D721Med (cell line): ENCODE measurements around the gene TNS1.

Experiments
- DNase-seq: peaks from one replicate; pipeline ENCODE4 v3.0.0; 2011; ENCODE audit warnings: low spot score; ENCODE audit not compliant: insufficient read length
- FAIRE-seq: peaks from 2 replicates; lab custom pipeline; 2011; peaks lifted over from hg19 to GRCh38; lab: Jason Lieb, UNC
- TF ChIP-seq, protein P1 (sequence below): IDR thresholded peaks from 2 replicates; pipeline ENCODE4 v1.5.1; 2012; ENCODE audit warnings: mild to moderate bottlenecking, control low read depth; ENCODE audit not compliant: insufficient read depth; ENCODE audit errors: missing control alignments

The TNS1 gene

DNA sequence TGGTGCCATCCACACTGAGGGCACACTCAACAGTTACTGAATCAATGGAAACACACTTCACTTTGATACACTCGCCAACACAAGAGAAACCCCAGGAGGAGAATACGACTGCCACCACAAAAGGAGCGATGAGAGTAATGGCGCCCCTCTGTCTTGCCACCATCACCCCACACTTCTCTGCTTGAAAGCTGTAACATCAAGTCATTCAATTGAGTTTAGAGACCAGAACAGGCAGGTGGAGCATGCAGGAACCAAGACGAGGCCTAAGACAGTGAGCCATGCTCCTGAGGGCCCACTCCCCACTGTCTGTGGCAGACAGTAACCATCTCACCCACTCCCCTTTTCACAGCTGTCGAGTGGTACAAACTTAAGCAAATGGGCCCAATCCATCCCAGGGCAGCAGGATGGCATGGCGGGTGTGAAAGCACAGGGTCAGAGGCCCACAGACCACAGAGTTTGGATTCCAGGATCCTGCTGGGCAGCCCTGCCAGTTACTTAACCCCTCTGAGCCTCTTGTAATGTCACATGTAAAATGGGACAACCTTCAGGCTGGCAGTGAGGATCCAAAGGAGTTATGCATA is 101.9 kb downstream of the TNS1 start:
- TF ChIP-seq, protein P1, sequence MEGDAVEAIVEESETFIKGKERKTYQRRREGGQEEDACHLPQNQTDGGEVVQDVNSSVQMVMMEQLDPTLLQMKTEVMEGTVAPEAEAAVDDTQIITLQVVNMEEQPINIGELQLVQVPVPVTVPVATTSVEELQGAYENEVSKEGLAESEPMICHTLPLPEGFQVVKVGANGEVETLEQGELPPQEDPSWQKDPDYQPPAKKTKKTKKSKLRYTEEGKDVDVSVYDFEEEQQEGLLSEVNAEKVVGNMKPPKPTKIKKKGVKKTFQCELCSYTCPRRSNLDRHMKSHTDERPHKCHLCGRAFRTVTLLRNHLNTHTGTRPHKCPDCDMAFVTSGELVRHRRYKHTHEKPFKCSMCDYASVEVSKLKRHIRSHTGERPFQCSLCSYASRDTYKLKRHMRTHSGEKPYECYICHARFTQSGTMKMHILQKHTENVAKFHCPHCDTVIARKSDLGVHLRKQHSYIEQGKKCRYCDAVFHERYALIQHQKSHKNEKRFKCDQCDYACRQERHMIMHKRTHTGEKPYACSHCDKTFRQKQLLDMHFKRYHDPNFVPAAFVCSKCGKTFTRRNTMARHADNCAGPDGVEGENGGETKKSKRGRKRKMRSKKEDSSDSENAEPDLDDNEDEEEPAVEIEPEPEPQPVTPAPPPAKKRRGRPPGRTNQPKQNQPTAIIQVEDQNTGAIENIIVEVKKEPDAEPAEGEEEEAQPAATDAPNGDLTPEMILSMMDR = no peak
- DNase-seq = no peak
- FAIRE-seq = no peak

DNA sequence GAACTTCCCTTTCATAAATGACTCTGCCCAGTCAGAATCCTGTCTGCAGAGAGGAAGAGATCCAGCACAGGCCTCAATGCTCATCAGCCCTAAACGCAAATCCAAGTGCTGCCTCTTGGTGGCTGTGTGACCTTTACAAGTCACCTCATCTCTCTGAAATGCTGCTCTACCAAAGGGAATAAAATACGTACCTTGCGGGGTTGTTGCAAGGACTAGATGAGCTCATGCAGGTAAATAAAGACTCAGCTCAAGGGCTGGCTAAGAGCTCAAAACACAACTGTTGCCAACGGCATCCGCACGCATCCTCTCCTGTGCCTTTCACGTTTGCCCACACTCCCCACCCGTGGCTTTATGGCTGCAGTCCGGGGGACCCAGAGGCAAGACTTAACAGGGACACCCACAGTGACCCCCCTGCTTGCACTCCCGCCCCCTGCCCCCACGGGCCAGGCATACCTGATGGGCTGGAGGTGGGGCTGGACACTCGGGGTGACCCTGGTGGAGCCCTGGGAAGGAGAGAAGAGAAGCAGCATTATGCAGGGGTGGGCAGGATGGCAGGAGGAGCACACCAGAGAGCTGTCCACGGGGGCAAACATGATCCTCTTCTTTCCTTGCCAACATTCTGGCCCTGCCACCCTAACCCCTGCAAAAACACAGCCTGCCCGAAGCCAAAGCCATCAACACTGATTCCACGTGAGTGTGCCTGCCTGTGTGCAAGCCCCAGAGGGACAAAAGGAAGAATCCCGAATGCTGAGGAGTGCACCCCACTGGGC is 102.6 kb downstream of the TNS1 start:
- TF ChIP-seq, protein P1 = no peak
- no peak for DNase-seq

DNA sequence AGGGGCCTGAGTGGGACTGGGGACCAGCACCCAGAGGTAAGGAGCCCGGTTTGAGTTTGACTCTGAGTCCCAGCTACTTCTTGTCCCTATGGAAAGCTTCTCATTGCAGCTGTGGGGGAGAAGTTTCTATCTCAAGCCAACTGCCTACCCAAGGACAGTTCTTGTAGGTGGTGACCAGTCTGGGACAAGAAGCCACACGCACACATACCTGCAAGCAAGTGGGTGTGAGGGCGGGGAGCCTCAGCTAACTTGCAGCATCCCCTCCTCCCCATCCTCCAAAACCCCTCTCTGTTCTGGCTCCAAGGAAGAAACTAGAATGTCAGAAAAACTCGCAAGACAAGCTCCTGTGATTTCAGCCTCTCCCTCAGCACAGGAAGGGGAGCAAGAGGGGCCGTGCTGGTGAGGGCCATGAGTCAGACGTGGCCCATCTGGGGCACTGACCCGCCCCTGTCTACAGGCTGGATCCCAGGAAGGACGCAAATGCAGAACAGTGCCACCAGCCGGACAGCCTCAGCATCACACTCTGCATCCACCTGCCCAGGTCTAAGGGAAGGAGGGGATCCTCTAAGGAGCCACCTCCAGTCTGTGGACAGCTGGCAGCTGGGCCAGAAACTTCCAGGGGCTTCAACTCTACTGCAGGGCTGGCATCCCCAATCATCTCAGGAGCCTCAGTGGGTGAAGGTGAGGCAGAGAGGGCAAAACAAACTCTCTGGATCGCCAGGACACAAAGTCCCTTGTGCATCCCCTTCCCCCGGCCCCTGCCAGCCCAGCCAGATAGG is 103.4 kb downstream of the TNS1 start:
- no peak for FAIRE-seq

More for the DNA sequence above, 102.6 kb downstream of the TNS1 start:
- no peak for FAIRE-seq

DNA sequence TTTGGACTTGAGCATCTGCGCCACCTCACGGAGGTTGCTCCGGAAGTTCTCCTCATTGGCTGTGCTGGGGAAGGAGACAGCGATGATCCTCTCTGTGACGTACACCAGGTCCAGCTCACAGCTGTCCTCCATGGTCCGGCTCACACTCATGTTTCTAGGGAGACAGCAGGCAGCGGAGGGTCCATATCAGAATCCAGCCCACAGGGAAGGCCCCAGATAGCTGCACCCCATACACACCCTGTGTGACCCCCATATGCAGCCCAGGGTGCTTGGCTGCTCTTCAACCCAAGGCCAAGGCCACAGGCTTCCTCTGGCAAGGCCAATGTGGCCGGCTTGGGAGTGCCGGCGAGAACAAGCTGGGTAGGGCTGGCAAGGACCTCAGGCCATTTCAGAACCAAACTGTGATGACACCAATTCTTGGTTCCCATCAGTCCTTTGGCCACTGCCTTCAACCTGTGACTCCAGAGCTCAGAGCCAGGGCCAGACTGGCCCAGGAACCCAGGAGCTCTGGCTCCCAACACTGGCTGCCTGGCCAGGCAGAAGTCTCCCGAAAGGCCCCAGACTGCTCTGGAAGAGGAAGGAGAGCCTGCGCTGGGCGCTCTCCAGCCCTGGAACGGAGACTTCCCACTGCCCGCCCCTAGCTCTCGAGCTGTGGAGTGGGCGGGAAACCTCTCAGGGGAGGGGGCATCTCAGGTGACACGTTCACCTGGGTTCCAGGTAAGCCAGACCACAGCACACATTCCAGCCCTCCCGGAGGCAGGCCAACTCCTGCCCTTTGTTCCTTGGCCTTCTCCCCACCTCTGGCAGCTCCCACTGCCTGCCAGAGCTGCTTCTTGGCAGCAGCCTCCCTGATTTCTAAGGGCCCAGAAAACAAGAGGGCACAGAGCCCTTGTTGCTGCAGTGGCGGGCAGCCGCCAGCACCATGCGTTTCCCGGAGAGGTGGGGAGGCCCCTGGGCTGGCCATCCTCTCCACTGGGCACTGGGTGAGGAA is 104.7 kb downstream of the TNS1 start:
- TF ChIP-seq, protein P1 = no peak
- DNase-seq (no peak), FAIRE-seq (no peak)

More for the DNA sequence above, 103.4 kb downstream of the TNS1 start:
- no peak for DNase-seq
- TF ChIP-seq, protein P1 = peak; percentile 30

DNA sequence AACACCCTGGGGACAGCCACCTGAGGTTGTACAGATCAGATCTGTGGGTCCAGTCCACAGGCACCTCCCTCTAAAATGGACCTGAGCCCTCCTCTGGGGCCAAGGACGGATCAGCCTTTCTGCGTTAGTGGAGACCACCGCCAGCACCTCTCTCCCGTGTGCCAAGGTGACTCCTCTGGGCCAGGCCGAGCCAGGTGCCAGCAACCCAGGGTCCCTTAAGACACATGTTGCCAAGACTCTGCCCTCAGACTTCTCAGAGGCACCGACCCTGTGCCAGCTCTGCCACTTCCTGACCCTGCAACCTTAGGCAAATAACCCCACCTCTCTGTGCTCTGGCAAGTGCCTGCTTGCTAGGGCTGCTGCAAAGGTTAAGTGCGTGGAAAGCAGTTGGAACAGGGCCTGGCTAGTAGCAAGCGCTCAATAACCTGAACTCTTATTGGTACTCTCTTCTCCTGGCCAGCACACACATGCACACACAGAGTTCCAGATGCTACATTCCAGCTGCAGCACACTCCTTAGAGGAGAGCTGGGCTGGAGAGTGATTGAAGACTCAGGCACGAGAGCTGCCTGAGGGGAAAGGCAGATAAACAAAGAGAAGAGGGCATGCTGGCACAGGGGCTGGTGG is 105.6 kb downstream of the TNS1 start:
- TF ChIP-seq, protein P1 = no peak
- FAIRE-seq (no peak), DNase-seq (no peak)

DNA sequence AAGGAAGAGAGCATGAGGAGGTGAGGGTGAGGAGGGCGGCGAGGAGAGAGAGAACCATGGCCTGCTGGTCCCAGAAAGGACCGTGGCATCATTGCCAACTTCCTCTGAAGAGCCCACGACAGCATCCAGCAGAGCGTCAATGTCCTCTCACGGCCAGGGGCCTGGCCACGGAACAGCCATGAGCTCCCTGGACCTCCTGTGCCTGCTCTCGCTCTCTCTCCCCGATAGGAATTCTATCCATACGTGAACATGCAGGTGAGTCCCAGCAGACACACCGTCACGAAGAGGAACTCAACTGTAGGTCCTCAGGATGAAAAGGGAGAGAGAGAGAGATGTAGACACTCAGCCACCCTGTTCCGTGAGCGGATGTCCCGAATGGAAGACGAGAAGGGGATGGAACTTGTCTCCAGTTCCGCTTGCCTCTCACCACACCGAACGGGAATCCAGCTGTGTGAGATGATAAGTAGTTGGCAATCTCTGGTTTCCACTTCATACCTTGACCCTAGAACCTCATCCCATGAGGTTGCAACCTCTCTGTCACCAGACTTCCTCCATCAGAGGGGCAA is 107.6 kb downstream of the TNS1 start:
- TF ChIP-seq, protein P1 = no peak
- no peak for DNase-seq
- no peak for FAIRE-seq
